ENCODE measurements around the gene ZNF616.

- TF ChIP-seq, protein P1, sequence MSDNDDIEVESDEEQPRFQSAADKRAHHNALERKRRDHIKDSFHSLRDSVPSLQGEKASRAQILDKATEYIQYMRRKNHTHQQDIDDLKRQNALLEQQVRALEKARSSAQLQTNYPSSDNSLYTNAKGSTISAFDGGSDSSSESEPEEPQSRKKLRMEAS (IDR thresholded peaks at IDR 0.05) = no peak
- TF ChIP-seq RAD21 (IDR thresholded peaks at IDR 0.05; ENCODE audit: low read depth) = no peak
- no peak for TF ChIP-seq TCF12 (IDR thresholded peaks at IDR 0.05; ENCODE audit: low read depth)
- TF ChIP-seq CEBPB (IDR thresholded peaks at IDR 0.05) = no peak
- TF ChIP-seq YY1 (IDR thresholded peaks at IDR 0.05; ENCODE audit: low read depth) = no peak
- no peak for TF ChIP-seq REST (IDR thresholded peaks at IDR 0.05; ENCODE audit: low read depth)
- TF ChIP-seq EP300 (IDR thresholded peaks at IDR 0.05; ENCODE audit: borderline replicate concordance) = no peak
- no peak for TF ChIP-seq NFIC (IDR thresholded peaks at IDR 0.05)
Observed at GRCh38 chr19:52187407-52187806, 47.7 kb upstream of the ZNF616 start.
